GM12874 (cell line): ENCODE data around the gene PGLYRP2.

Experiments
- CTCF ChIP-seq: IDR thresholded peaks from 2 replicates; pipeline ENCODE4 v1.5.1; 2011; ENCODE audit warnings: low read depth, mild to moderate bottlenecking, control low read depth, low read length, moderate library complexity; ENCODE audit not compliant: insufficient read depth

The PGLYRP2 gene

GRCh38 chr19:15449620-15450527 lies 29.4 kb downstream of the PGLYRP2 start, which contains the start of gene WIZ:
WIZ (minus strand) TSS chr19:15449956; CDS start chr19:15448307, 1,649 bp downstream.
- no peak for TF ChIP-seq CTCF

GRCh38 chr19:15448778-15449619 lies 30.3 kb downstream of the PGLYRP2 start:
- no peak for TF ChIP-seq CTCF

DNA sequence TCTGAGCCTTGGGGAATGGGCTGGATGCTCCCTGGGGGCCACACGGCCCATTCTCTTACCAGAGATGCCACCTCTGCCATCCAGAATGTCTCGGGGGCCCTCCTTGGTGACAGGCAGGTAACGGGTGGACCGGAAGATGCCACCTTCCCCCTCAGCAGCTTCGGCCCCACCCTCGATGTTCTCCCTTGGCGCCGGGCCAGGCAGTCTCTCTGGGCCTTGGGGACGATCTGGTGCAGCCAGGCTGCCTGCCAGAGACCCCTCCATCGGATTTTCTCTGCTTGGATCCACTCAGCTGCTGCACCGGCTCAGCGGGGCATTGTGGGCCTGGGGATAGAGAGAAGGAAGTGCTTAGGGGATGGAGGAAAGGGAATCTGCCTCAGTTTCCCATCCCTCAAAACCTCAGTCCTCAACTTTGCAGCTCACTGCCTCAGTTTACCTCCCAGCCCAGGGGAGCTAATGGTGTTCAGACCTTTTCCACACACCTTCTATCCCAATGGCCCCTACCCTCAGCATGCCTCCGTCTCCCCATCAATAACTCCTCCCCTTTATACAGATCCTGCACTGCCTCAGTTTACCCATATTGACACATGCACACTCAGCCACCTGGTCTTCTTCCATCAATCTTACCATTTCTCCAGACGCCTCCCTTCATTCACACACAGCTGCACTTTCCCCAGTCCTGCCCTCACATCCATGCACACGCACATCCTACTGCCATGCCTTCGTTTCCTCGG lies 31.1 kb downstream of the PGLYRP2 start:
- no peak for TF ChIP-seq CTCF

- no peak for TF ChIP-seq CTCF
Measured at GRCh38 chr19:15447057-15447456, 32.2 kb downstream of the PGLYRP2 start.

- TF ChIP-seq CTCF, result no peak
Measured at GRCh38 chr19:15445807-15446376, 33.4 kb downstream of the PGLYRP2 start.

DNA sequence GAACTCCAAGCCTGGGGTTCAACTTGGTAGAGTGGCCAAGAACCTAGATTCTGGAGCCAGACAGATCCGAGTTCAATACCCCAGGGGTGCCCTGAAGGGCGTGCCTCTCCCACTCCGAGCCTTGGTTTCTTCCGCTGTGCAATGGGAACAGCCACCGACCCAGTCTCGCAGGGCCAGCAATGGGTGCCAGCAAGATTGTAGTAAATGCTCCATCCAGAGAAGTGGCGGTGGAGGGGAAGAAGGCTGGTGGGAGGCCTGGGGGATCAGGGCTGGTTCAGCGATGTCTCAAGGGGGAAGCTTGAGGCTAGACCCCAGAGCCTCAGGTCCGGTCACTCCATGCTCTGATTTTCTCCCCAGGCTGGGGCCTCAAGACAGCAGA lies 34.1 kb downstream of the PGLYRP2 start:
- no peak for TF ChIP-seq CTCF
